HEK293T (cell line): ENCODE results near the gene BICD1.

ENCODE experiments used
- ARNT ChIP-seq: fragments of 450-650 bp; IDR thresholded peaks from 2 replicates; pipeline ENCODE4 v1.6.1; 2017; ENCODE audit warnings: mild to moderate bottlenecking
- BHLHE40 ChIP-seq: fragments of 450-650 bp; IDR thresholded peaks from 2 replicates; pipeline ENCODE4 v1.6.1; 2016; ENCODE audit warnings: mild to moderate bottlenecking, moderate library complexity, borderline replicate concordance
- ELF4 ChIP-seq: fragments of 450-650 bp; IDR thresholded peaks from 2 replicates; pipeline ENCODE4 v1.6.1; 2017; ENCODE audit warnings: antibody characterized with exemption
- L3MBTL2 ChIP-seq: fragments of 450-650 bp; conservative IDR thresholded peaks from 2 replicates; pipeline ENCODE4 v1.6.1; 2016; ENCODE audit warnings: mild to moderate bottlenecking
- SUZ12 ChIP-seq: fragments of 450-650 bp; IDR thresholded peaks from 2 replicates; pipeline ENCODE4 v1.6.1; 2016; ENCODE audit warnings: mild to moderate bottlenecking
- TARDBP ChIP-seq: fragments of 450-650 bp; IDR thresholded peaks from 2 replicates; pipeline ENCODE4 v1.6.1; 2016

DNA sequence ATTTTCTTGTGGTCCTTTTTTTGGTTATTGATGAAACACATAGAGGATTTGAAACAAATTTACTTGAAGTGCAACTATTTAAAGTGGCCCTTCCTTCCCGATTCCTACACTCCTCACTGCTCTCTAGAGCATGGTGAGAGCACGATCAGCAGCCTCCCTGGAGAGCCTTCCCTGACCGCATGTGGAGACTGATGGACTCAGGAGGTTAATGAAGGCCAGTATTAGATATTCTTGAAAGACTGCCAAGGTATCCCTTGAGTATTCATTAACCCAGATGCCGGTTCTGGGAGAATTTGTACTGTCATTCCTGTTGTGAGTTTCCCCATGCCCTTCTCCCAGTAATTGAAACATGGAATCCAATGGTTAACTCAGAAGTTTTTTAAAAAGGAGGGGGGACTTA lies 189.9 kb downstream of the BICD1 start:
- TF ChIP-seq ARNT, result no peak
- TF ChIP-seq SUZ12, result no peak
- no peak for TF ChIP-seq TARDBP
- no peak for TF ChIP-seq BHLHE40
- no peak for TF ChIP-seq ELF4
- TF ChIP-seq L3MBTL2, result no peak
